Ascending aorta (tissue), 2 donors: ENCODE measurements around the gene CLEC1B. TPM values are rescaled to one million over a fixed set of nuclear protein-coding genes. Genes with fewer than 3 reads are reported as not detected.

Experiments
- DNase-seq, 2 donors: peaks; one replicate each; pipeline ENCODE4 v3.0.0-alpha.2; 2019; ENCODE audit warnings: low spot score in 2 of 2
- H3K27ac ChIP-seq, 2 donors: fragments of 200-600 bp; sonication (generic); one replicate each; pipeline ENCODE4 v1.5.1; 2016 to 2017; ENCODE audit warnings: mild to moderate bottlenecking in 1 of 2
- H3K27me3 ChIP-seq: fragments of 200-600 bp; sonication (generic); one replicate; pipeline ENCODE4 v1.5.1; 2017
- H3K36me3 ChIP-seq, 2 donors: fragments of 200-600 bp; sonication (generic); one replicate each; pipeline ENCODE4 v1.5.1; 2016
- H3K4me1 ChIP-seq, 2 donors: fragments of 200-600 bp; sonication (generic); one replicate each; pipeline ENCODE4 v1.5.1; 2016 to 2017; ENCODE audit warnings: mild to moderate bottlenecking in 1 of 2
- H3K4me3 ChIP-seq, 2 donors: fragments of 200-600 bp; sonication (generic); one replicate each; pipeline ENCODE4 v1.5.1; 2016 to 2017; ENCODE audit warnings: mild to moderate bottlenecking in 1 of 2
- H3K9me3 ChIP-seq, 2 donors: fragments of 200-600 bp; sonication (generic); one replicate each; pipeline ENCODE4 v1.5.1; 2016
- CTCF ChIP-seq, 3 experiments: fragments of 200-600 bp in 2 of 3; fragments of 450-650 bp in 1 of 3; sonication (generic) in 2 of 3; IDR thresholded peaks; one replicate each; pipeline ENCODE4 v1.5.1; 2016 to 2019; ENCODE audit warnings: antibody characterized with exemption in 3 of 3, mild to moderate bottlenecking in 1 of 3, moderate library complexity in 1 of 3
- intact Hi-C: fragments of 100-400 bp; cut with DNase I; formaldehyde crosslinking; loops from one replicate; pipeline ENCODE4 v1.15.1; 2023
- total RNA-seq: library from RNA; depleted of rRNA; stranded (reverse); fragments of >200 nt; gene quantifications from one replicate; pipeline ENCODE4 v1.1.0, GENCODE V29; 2016

CLEC1B gene
- not detected for total RNA-seq

GRCh38 chr12:9999016-9999415, at the start of gene CLEC1B:
Gene CLEC1B (minus strand): TSS chr12:9999121. CDS start chr12:9999100, 21 bp downstream.
- H3K36me3 ChIP-seq: no peaks in the 10 kb centered on the region
- no peak within 1 kb of the TSS for H3K4me3 ChIP-seq
- intact Hi-C loops: no loop called here
- no peak for DNase-seq
- no peaks in the 10 kb centered on the region for H3K4me1 ChIP-seq
- no peaks in the 10 kb centered on the region for H3K9me3 ChIP-seq
- TF ChIP-seq CTCF (IDR thresholded peaks at IDR 0.05): no peak
- no peaks in the 10 kb centered on the region for H3K27me3 ChIP-seq
- H3K27ac ChIP-seq: no peak within 1 kb of the TSS

GRCh38 chr12:10048526-10048925, 49.6 kb upstream of the CLEC1B start:
- Histone ChIP-seq H3K27me3 (no peaks in the 10 kb centered on the region), H3K4me3 (no peak overlapping the region), H3K36me3 (no peaks in the 10 kb centered on the region), H3K4me1 (no peaks in the 10 kb centered on the region), H3K27ac (no peak overlapping the region), H3K9me3 (no peaks in the 10 kb centered on the region)
- TF ChIP-seq CTCF (IDR thresholded peaks at IDR 0.05): no peak
- no peak for DNase-seq
- intact Hi-C loops: no loop called here

- H3K9me3 ChIP-seq: no peaks in the 10 kb centered on the region
- no peaks in the 10 kb centered on the region for H3K4me1 ChIP-seq
- TF ChIP-seq CTCF (IDR thresholded peaks at IDR 0.05): no peak
- intact Hi-C loops: no loop called here
- no peaks in the 10 kb centered on the region for H3K27me3 ChIP-seq
- H3K36me3 ChIP-seq: no peaks in the 10 kb centered on the region
- H3K4me3 ChIP-seq: no peak overlapping the region
- DNase-seq: no peak
- H3K27ac ChIP-seq: no peak overlapping the region
Observed at GRCh38 chr12:10042167-10042566, 43.2 kb upstream of the CLEC1B start.

GRCh38 chr12:10033783-10034545, 35.0 kb upstream of the CLEC1B start:
- Histone ChIP-seq H3K4me1 (no peaks in the 10 kb centered on the region), H3K9me3 (no peaks in the 10 kb centered on the region), H3K27ac (no peak overlapping the region), H3K27me3 (no peaks in the 10 kb centered on the region), H3K36me3 (no peaks in the 10 kb centered on the region), H3K4me3 (no peak overlapping the region)
- peak in 2 of 3 experiments; percentile 6 to 27 for TF ChIP-seq CTCF (IDR thresholded peaks at IDR 0.05)
- intact Hi-C loops: no loop called here
- no peak for DNase-seq

GRCh38 chr12:10031771-10032175, 32.9 kb upstream of the CLEC1B start:
- TF ChIP-seq CTCF (IDR thresholded peaks at IDR 0.05): no peak
- Histone ChIP-seq H3K36me3 (no peaks in the 10 kb centered on the region), H3K4me1 (no peaks in the 10 kb centered on the region), H3K27ac (no peak overlapping the region), H3K27me3 (no peaks in the 10 kb centered on the region), H3K9me3 (no peaks in the 10 kb centered on the region), H3K4me3 (no peak overlapping the region)
- intact Hi-C loops: no loop called here
- no peak for DNase-seq
